ENCODE measurements around the gene PTH2R.
"Not testable (repeated sequence)": the region's sequence is repeated elsewhere in the genome, so short reads cannot be mapped to it uniquely, and the experiment has no call there.

PTH2R gene

GRCh38 chr2:208523069-208523468, 116.5 kb downstream of the PTH2R start:
- H3K4me1 Mint-ChIP-seq; ATAC-seq (replicated peaks); DNase-seq; H3K36me3 Mint-ChIP-seq; H3K27ac Mint-ChIP-seq; H3K27me3 Mint-ChIP-seq; H3K4me3 Mint-ChIP-seq: not testable (repeated sequence)
- H3K9me3 Mint-ChIP-seq = peaks cover 12 to 15% of the 10 kb centered on the region in 2 donors

DNA sequence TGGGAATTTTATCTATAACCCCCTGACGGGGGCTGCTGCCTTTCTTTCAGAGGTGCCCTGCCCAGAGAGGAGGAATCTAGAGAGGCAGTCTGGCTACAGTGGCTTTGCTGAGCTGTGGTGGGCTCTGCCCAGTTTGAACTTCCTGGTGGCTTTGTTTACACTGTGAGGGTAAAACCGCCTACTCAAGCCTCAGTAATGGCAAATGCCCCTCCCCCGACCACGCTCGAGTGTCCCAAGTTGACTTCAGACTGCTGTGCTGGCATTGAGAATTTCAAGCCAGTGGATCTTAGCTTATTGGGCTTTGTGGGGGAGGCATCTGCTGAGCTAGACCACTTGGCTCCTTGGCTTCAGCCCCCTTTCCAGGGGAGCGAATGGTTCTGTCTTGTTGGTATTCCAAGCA, 118.6 kb downstream of the PTH2R start:
- H3K36me3 Mint-ChIP-seq; H3K4me1 Mint-ChIP-seq; ATAC-seq (replicated peaks); H3K27ac Mint-ChIP-seq; H3K4me3 Mint-ChIP-seq; H3K27me3 Mint-ChIP-seq; DNase-seq: not testable (repeated sequence)
- peaks cover 11 to 15% of the 10 kb centered on the region in 2 donors for H3K9me3 Mint-ChIP-seq

- Mint-ChIP-seq H3K4me1 (no peaks in the 10 kb centered on the region), H3K4me3 (no peak overlapping the region), H3K27me3 (no peaks in the 10 kb centered on the region), H3K27ac (no peak overlapping the region), H3K9me3 (no peaks in the 10 kb centered on the region), H3K36me3 (no peaks in the 10 kb centered on the region)
- ATAC-seq (replicated peaks) (peak in 1 of 2 donors; percentile 19), DNase-seq (no peak)
These were observed 123.2 kb downstream of the PTH2R start for GRCh38 chr2:208529796-208530195.

DNA sequence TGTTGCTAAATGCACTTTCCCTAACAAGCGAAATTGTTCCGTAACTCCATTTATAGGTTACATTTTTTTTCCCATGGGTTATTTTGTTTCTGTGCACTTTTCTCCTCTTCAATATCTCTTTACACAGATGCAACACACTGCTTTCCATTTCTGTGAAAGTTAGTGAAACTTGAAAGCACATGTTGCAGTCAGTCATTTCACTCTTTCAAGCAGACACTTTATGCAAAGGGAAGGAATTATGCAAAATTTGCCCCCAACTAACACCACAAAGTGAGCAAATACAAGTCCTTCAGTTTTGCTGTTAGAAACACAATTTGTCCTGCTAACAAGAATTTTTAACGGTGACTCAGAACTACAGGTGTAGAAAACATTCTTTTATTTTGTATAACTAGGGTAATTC, 124.8 kb downstream of the PTH2R start:
- Mint-ChIP-seq H3K27me3 (no peaks in the 10 kb centered on the region), H3K4me3 (no peak overlapping the region), H3K36me3 (no peaks in the 10 kb centered on the region), H3K9me3 (peaks cover 4 to 5% of the 10 kb centered on the region in 2 donors), H3K4me1 (no peaks in the 10 kb centered on the region), H3K27ac (no peak overlapping the region)
- no peak for DNase-seq
- no peak for ATAC-seq (replicated peaks)

- not testable (repeated sequence) for H3K9me3 Mint-ChIP-seq; DNase-seq; H3K4me3 Mint-ChIP-seq; H3K4me1 Mint-ChIP-seq; H3K27ac Mint-ChIP-seq; ATAC-seq (replicated peaks); H3K27me3 Mint-ChIP-seq; H3K36me3 Mint-ChIP-seq
These were observed 129.0 kb downstream of the PTH2R start for GRCh38 chr2:208535578-208535977.

GRCh38 chr2:208541461-208541988, 134.9 kb downstream of the PTH2R start:
- no peak overlapping the region for H3K4me3 Mint-ChIP-seq
- no peak for ATAC-seq (replicated peaks)
- no peak for DNase-seq
- no peak overlapping the region for H3K27ac Mint-ChIP-seq
- no peaks in the 10 kb centered on the region for H3K27me3 Mint-ChIP-seq
- no peaks in the 10 kb centered on the region for H3K4me1 Mint-ChIP-seq
- H3K36me3 Mint-ChIP-seq = no peaks in the 10 kb centered on the region
- H3K9me3 Mint-ChIP-seq = no peaks in the 10 kb centered on the region

- Mint-ChIP-seq H3K27ac (no peak overlapping the region), H3K27me3 (no peaks in the 10 kb centered on the region), H3K4me1 (no peaks in the 10 kb centered on the region), H3K4me3 (no peak overlapping the region), H3K36me3 (no peaks in the 10 kb centered on the region), H3K9me3 (no peaks in the 10 kb centered on the region)
- DNase-seq (no peak), ATAC-seq (replicated peaks) (no peak)
These were observed 135.4 kb downstream of the PTH2R start for GRCh38 chr2:208541989-208542464.

- Mint-ChIP-seq H3K4me1 (no peaks in the 10 kb centered on the region), H3K4me3 (no peak overlapping the region), H3K9me3 (no peaks in the 10 kb centered on the region), H3K36me3 (no peaks in the 10 kb centered on the region), H3K27me3 (no peaks in the 10 kb centered on the region), H3K27ac (no peak overlapping the region)
- DNase-seq (no peak), ATAC-seq (replicated peaks) (no peak)
These were observed 136.0 kb downstream of the PTH2R start for GRCh38 chr2:208542465-208543041.
